DMS 273 (cell line): Measurements from ENCODE around the gene SCNN1G.
"Not testable (repeated sequence)": the region's sequence is repeated elsewhere in the genome, so short reads cannot be mapped to it uniquely, and the experiment has no call there.

Experiments
- DNase-seq: peaks from one replicate; lab custom pipeline; 2025; ENCODE audit not compliant: unreplicated experiment; lab: John Stamatoyannopoulos, UW

SCNN1G gene

DNA sequence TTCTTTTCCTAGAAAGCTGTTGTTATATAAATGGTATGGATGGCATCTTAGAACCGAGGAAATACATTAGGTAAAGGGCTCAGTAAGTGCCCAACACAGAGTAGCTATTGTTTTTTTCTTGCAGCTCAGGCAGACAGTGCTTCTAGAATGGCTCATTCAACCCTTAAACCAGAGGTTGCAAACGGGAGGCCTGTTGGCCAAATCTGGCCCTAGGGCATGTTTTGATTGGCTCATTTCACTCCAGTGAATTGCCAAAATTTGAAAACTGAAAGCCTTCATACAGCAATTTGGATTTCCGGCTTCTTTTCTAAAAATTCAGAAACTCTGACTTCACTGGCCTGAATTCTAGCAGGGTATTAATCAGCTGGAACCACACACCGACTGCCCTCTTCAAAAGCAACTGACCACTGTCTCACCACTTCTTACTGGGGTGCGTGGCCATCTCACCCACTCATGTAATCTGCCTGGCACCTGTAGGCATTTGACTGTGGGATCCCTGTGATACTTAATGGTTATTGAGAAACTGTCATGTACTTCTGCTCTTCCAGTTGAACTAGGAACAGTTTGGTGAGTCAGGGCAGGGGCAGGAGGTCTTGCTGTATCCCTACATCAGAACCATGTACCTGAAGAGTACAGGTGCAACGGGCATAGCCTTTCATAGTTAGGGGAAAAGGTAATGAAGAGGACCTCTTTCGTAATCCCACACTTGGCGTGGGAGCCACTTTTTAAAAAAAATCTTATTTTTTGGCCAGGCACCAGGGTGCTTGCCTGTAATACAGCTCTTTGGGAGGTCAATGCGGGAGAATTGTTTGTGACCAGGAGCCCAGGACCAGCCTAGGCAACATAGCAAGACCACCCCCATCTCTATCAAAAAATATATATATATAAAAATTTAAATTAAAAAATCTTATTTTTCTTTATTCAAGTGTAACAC, 66.0 kb downstream of the SCNN1G start:
- DNase-seq, result no peak

DNA sequence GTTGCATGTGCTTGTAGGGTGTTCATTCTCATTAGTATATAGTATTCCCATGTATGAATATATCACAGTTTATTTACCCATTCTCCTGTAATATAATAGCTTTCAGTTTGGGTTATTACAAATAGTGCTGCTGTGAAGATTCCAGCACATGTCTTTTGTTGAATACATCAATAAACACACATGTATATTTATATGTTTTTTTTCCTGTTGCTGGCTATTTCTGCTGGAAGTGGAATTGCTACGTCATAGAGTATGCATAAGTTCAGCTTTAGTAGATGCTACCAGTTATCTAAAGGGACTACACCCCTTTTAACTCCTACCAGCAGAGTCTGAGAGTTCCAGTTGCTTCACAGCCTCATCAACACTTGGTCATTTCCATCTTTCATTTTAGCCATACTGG, 67.3 kb downstream of the SCNN1G start:
- DNase-seq, result no peak

DNA sequence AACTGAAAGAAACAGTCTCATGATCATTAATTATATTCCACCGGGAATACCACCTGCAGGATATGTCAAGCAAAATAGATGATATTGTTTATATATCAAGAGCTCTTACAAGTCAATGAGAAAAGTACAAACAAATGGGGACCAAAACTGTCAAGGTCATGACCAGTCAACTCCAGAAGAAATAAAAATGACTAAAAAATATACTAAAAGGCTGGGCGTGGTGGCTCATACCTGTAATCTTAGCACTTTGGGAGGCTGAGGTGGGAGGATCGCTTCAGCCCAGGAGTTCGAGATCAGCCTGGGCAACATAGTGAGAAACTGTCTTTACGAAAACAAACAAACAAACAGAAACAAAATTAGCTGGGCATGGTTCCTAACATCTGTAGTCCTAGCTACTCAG, 69.8 kb downstream of the SCNN1G start:
- no peak for DNase-seq

DNA sequence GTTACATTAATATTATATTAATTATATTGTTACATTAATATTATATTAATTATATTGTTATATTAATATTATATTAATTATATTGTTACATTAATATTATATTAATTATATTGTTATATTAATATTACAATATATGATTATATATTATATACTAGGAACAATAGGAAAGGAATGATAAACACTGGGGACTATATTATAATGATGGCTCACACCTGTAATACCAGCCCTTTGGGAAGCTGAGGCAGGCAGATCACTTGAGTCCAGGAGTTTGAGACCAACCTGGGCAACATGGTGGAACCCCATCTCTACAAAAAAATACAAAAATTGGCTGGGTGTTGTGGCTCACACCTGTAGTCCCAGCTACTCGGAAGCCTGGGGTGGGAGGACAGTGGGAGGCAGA, 71.1 kb downstream of the SCNN1G start:
- not testable (repeated sequence) for DNase-seq

DNA sequence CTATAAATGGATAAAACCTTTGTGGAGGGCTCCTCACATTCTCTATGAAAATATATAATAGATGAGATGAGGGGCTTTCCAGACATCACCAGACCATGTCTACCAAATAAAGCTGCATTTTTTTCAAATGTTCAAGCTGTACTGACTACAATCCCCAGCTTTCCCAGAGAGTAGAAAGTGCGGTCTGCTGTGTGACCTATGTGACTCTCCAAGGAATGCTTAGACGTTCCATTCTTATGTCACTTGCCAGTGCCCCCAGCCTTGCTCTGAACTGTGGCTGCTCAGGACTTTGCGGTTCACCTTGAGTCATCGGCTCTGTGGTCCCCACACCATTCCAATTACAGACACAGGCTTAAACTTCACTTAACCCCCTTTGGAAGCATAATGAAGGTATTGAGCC, 71.8 kb downstream of the SCNN1G start:
- DNase-seq, result no peak

DNA sequence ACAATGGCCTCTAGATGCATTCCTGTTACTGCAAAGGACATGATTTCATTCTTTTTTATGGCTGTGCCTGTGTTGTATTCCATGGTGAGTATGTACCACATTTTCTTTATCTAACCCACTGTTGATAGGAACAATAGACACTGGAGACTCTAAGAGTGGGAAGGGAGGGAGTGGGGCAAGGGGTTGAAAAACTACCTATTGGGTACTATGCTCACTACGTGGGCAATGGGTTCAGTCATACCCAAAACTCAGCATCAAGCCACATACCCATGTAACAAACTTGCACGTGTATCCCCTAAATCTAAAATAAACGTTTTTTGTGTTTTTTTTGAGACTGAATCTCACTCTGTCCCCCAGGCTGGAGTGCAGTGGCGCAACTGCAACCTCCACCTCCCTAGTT, 72.5 kb downstream of the SCNN1G start:
- no peak for DNase-seq

DNA sequence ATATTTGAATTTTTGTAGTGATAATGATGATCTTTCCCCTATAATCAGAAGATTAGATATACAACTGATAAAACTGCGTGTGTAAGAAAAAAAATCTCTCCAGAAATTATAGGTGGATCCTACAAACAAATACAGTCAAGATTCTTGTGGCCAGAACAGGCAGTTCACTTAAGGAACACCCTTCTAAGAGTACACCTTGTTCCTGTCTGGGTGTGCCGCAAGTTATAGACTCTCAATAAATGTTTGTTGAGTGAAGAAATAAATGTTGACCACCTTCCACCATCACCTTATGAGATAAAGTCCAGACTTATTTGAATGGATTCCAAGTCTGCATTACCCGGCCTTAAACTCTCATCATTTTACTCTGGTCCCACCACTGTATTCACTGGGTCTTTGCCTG, 73.9 kb downstream of the SCNN1G start:
- DNase-seq, result no peak

DNA sequence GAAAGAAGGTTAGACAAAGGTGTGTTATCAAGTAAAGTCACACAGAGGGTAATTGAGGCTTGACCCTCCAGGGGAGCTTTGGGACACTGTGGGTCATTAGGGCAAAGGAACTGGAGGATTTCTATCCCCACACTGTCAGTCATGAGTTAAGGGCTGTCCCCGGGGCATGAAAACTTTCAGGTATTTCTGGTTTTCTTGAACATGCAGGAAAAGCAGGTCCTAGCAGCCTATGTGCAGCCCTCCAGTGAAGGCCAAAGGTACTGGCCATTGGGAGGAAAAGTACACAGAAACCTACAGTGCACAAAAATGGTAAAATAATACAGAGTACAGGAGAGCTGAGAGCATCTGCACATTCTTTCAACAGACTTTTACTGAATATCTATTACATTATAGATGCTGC, 75.1 kb downstream of the SCNN1G start:
- DNase-seq, result no peak

DNA sequence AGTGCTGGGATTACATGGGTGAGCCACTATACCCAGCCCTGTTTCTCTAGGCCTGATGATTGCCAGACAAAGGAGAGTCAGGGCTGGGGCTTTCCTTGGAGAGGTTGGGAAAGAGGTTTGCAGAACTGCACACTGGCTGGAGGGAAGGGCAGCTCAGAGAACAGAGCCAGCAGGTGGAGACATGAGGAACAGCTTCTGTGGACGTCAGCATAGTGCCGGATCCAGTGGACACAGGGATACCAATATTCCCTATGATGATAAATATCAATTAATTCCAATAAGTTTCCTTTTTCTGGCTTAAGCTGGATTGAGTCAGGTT, 76.3 kb downstream of the SCNN1G start:
- no peak for DNase-seq
